Measurements from ENCODE around the gene NFIA.

NFIA gene

DNA sequence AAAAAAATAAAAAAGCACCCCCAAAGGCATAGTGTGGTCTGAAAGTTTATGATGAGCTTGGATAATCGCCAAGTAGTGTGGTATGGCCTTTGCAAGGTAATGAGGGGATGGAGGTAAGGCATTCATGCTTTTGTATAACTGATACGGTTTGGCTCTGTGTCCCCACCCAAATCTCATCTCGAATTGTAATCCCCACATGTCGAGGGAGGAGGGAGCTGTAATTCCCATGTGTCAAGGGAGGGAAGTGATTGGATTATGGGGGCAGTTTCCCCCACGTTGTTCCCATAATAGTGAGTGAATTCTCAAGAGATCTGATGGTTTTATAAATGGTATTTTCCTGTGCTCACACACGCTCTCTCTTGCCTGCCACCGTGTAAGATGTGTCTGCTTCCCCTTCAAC lies 215.5 kb downstream of the NFIA start:
- DNase-seq (ENCODE audit: low read depth): no peak

DNA sequence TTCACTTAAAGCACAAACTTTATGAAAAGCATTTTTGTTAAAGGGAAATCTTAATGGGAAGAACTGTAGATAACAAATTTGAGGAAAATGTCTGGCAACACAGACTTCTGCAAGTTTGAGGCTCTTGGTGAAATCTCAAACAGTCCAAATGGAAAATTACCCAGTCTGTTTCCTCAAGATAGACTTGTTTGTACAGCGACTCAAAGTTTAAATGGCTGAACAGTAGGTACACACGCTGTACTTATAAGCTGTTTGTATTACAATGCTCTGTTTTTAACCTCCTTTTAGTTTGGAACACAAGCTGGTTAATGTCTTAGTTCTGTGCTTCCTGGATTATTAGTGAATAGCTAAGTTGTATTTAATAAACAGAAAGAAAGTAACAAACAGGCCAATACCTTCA lies 217.1 kb downstream of the NFIA start:
- DNase-seq (ENCODE audit: low read depth): no peak

DNA sequence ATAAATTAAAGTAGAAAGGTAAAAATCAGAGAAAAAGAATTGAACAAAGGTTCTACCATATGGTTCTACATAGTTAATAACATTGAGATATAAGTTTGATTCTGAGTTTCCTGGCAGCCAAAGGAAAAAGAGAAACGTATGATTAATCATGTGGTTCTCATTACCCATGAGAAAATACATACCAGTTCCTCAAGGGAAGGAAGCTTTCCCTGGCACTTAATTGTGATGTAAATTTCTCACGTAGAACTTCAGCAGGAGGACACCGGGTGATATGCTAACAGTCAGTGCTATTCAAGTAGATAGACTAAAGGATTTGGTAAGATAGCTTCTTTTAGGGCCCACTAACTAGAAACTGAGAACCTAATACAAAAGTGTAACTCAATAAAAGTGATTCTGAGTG lies 218.5 kb downstream of the NFIA start:
- DNase-seq (ENCODE audit: low read depth): no peak

DNA sequence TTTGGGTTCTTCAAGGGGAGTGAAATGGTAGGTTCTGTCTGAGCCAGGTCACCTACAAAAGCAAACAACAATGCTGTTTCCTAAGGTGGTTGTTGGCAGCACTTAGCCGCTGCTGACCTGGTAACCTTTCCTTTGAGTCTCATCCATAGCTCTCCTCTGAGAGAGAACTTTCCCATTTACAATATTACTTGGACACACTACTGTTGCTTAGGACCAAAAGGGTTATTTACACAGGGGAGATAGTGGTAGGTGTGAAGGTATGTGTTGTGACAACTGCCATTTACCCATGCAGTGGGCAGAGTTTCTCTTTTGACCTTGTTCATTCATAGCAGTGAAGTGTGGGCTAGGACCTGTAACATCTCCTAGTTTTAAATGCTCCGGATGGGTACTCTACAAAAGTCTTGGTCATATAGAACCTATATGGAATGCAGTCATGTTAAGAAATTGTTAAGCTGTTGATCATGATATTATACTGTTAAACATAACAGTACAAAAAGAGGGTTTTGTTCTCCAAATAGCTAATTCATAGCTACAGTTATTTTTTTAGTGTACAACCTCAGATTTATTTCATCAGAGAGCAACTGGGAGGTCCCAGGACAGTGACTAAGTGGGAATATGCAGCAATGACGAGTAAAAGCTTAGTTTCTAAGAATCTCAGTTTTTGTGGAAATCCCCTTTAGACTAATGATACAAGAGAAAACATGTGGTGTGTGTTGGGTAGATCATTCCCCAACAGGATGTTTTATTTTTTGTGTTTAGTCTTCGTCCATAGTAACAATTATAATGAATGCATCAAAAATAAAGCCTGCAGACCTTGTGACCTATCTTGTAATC lies 219.7 kb downstream of the NFIA start:
- no peak for DNase-seq (ENCODE audit: low read depth)

DNA sequence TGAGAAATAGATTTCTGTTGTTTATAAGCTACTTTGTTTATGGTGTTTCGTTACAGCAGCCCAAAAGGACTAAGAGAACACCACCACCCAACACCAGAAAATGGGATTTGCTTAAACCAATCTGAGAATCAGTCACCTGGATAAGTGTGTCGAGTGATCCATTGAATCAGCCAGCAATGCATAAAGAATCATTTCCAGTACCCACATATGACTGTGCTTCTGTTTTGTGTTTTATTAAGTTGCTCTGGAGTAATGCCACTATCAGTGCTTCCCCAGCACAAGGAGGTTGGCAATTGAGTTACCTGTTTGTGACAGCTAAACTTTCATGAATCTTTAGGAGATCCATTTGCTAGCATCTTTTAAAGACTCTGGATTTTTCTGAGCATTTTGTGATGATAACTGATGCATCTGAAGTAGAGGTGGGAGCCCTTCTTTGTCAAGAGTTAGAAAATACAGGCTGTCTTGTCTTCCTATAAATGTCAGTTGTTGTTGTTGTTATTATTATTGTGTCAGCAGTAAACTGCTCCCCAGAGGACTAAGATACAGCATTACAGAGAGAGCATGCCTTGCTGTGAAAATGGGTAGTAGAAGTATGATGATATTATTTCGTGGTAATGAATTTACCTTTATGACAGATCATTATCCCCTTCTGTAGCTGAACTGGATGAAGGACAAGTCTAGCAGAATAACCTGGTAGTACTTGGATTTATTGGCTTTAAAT lies 225.2 kb downstream of the NFIA start:
- no peak for DNase-seq (ENCODE audit: low read depth)

DNA sequence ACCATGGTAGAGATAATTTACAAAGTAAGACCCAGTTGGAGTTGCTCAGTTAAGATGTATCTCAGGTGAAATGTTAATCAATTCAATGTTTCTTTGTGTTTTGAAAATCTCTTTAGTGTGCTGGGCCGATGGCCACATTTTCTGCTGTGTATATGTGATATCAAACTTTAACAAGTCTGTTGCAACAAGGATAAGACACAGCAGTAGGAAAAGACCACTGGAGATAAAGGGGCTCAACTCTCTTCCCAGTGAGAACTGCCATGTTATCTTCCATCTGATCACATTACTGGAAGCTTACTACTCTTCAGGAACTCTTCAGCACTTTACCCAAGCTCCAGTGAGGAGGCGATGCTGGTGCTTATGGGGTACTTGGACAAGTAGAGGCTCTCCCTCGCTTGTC lies 227.7 kb downstream of the NFIA start:
- no peak for DNase-seq (ENCODE audit: low read depth)

DNA sequence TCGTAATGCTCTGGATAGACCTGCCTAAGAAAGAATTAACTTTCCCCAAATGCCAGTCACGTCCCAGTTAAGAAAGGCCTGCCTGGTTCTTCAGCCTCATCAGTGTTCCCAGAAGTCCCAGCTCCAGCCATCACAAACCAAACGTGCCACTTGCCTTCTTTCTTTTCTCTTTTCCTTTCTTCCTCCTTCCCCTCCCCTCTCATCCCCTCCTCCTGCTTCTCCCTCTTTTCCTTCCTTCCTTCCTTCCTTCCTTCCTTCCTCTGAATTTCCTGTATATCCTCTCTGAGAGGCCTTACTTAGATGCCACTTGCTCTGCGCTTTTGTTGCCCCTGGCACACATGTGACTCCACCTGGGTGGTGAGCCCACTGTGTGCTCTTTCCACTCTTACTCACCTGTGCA lies 228.2 kb downstream of the NFIA start:
- DNase-seq (ENCODE audit: low read depth): no peak

DNA sequence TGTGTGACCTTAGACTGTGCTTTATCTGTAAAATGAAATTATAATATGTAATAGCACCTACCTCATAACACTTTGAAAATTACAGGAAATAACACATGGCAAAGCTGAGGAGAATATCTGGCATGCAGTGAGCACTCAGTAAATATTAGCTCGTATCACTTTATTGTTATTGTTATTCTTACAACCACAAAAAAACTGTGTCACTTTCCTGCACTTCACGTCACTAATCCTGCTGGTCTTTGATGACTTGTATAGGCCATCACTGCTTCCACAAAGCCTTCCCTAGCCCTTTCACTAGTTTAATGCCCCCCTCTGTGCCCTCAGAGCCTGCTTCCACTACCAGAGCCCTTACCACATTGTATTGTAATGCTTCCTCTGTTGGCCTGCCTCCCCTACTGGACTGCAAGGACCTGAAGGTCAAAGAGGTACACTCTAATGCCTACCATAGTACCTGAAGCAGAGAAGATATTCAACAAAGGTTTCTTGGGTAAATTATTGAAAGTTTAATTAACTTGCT lies 231.6 kb downstream of the NFIA start:
- no peak for DNase-seq (ENCODE audit: low read depth)

DNA sequence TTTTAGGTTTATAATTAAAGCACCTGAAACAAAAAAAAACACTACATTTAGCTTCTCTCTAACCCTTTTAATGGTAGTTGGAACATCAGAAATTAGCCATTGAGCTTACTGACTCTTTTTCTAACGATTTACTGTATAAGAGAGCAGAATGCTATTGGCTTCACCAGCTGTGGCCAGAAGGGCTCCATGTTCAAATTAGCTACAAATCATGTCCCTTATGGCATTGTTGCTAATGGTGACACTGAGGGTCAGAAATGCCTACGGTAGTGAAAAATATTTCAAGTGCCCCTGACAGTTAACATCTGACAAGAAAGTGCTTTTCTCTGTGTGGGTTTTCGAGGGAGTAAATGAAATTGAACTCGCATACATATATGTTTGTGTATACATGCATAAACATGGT lies 232.7 kb downstream of the NFIA start:
- no peak for DNase-seq (ENCODE audit: low read depth)

DNA sequence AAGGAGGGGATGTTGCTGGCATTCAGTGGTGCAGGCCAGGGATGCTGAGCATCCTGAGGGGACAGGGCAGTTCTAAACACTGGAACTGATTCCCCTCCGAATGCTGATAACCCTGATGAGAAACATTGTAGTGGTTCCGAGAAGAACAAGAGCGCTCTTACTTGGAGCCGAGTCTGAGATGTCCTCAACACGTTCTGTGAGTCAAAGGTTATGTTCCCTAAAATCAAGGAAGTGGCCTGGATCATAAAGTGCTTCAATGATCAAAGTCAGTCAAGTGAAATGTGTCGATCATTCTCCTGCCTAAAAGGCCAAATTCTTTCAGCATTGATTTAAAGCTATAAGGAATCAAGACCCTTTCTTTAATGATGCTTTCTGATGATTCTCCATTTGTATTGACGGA lies 234.1 kb downstream of the NFIA start:
- DNase-seq (ENCODE audit: low read depth): no peak

DNA sequence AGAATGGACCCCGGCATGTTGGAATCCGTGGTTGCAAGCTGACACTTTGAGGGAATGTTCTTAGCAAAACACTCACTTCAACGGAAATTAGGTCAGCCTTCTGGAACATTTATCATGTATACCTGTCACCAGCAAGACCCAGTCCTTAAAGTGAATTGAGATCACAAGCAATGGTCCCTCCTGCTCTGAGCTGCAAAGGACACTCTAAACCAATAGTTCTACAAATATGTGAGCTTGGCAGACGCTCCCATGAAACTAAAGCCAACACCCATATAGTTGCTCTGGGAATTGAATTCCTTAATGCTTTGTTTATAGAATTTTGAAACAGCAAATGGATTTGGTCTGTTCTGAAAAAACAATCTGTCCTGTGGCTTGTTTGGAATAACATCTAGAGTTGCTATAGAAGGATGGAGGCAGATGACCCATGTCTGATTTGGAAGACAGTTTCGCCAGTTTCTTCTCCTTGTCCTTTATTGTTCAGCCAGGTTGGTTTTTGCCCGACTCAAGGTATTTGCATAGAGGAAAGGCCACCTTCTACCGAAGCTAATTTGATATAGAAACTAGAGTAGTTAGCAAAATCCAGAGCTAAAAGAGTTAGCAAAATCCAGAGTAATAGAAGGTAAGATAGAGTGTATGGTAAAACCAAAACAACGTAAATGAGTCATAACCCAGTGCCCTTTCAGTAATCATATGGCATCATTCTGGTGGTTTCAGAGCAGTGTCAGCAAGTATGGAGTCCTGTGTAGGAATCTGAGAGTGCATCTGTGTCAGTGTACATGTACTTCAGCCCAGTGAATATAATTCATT lies 236.2 kb downstream of the NFIA start:
- DNase-seq (ENCODE audit: low read depth): no peak

DNA sequence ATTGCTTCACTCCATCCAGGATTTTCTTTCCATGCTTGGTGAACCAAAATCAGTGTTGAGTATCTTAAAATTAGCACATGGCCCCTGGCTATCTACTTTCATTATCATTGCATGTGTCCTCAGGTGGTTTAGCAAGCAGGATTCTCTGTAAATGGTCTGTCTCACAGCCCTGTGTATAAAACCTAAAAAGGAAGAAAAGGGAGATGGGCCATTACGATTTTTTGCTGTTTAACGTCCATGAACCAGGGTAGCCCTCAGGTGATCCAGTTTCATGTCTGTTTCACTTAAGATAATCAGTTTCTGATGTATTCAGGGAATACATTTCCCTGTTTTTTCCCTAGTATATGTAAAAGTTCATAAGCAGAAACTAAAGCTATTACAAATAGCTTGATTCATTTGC lies 238.2 kb downstream of the NFIA start:
- DNase-seq (ENCODE audit: low read depth): no peak

DNA sequence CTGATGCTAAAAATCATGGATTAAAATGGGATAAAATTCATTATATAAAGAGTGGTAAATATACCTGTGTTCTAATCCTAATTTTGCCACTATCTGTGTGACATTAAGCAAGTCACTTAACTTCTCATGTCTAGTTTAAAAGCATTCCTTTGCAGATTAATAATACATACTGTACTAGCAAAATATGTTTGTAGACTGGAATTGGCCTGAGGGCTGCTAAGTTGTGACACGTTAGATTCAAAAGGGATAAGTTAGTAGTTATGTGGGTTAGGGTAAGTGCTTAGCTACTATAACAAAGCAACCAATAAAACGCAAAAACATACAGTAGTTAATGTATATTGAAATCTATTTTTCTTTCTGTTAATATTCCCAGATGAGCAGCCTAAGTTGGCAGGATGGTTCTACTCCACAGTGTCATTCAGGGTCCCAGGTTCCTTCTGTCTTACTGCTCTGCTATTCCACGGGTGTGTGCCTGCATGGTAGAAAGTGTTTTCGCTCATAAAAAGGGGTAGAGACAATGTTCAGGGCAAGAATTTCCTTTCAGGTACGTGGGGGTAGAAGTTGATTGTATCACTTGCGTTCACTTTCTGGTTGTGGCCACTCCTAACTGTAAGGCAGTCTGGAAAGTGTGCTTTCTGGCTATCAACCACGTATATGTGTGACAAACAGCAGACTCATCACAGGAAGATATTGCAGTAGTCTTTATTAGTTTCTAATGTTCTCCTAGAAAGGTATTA lies 239.8 kb downstream of the NFIA start:
- DNase-seq (ENCODE audit: low read depth): no peak

DNA sequence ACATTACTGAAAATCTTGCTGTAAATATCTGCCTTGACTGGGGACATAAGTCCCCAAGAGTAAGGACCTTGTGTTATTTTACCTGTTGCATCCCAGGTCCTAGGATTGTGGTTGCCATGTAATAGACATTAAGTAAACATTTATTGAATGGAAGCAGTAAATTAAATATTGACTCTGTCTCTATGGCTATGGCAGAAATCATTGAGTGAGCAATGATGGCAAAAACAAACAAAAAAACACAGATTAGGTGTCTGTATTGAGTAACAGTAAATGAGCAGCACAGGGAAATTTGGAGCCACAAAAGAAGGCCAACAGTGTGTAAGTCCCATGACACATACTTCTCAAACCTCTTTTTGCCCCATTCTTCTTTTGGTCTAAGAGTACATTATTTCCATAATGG lies 240.4 kb downstream of the NFIA start:
- no peak for DNase-seq (ENCODE audit: low read depth)

DNA sequence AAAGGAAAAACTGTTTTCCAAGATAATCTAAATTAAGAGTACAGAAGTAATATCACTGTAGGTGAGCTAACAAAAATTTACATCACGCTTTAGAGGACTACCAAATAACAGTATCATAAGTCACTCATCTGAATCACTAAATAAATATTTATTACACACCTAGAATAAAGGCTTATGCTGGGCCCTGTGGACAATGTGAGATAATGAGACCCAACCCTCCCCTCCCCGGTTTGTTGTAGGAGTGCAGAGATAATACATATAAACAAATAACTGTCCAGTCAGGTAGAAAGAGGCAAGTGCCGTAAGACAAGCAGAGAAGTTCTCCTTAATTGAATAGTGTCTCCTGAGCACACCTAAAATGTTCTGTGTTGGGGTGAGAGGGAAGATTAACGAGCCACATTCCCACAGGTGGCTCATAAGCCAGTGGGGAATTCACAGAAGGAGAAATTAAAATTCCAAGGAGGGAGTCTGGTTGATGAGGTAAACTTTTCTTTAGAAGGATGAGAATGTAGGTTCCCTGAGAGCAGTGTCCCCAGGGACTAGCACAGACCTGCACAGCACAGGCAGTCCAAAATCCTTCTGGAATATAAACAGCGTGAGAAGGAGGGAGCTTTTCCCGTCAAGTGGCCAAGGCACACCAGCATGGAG lies 241.4 kb downstream of the NFIA start:
- DNase-seq (ENCODE audit: low read depth): no peak

DNA sequence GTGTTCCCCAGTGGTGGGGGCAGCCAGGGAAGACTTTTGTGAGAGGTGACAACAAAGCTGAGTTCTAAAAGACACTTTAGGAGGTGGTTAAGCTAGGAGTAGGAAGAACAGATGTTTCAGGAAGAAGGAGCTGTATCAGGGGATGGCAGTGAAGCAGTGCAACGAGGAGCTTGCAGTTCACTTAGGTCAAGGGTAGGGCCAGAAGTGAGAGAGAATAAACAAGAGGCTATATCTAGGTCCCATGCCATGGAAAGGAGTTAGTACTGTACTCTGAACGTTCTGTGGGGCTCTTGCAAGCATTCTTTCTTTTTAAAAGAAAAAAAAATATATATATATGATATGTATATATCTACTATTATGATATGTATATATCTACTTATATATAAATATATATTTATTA lies 244.4 kb downstream of the NFIA start:
- DNase-seq (ENCODE audit: low read depth): no peak

DNA sequence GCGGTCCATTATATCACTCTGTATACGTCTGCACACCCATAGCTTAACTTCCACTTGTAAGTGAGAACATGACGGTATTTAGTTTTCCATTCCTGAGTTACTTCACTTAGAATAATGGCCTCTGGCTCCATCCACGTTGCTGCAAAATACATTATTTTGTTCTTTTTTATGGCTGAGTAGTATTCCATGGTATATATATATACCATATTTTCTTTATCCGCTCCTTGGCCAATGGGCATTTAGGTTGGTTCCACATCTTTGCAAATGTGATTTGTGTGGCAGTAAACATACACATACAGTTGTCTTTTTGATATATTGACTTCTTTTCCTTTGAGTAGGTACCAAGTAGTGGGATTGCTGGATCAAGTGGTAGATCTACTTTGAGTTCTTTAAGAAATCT lies 245.1 kb downstream of the NFIA start:
- no peak for DNase-seq (ENCODE audit: low read depth)

DNA sequence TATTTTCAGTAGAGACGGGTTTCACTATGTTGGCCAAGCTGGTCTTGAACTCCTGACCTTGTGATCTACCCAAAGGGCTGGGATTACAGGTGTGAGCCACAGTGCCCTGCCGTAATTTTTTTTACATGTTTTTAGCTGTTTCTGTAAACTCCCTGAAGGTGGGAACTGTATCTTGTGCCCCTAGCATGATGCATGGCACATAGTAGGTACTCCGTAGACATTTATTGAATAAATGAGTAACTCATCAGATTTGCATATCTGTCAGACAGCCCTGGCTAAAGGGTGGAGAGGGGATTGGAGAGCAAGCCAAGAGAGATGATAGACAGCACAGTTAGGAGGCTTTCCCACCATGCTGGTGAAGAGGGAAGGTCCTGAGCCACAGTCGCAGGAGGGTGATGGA lies 247.2 kb downstream of the NFIA start:
- DNase-seq (ENCODE audit: low read depth): no peak

DNA sequence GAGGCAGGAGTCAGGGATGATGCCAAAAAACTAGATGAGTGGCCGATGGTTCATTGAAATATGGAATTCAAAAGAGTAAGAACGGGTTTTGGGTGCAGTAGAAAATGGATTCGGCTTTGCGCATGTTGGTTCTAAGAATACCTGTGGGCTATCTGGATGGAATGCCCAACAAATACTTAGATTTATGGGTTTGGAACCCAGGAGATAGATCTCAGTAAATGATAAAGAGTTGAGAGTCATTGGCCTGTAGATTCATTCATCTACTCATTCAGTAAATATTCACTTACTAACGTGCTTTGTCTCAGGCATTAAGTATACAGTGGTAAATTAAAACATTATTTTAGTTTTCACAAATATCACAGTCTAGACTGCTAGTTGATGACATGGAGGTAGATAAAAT lies 247.7 kb downstream of the NFIA start:
- DNase-seq (ENCODE audit: low read depth): no peak

DNA sequence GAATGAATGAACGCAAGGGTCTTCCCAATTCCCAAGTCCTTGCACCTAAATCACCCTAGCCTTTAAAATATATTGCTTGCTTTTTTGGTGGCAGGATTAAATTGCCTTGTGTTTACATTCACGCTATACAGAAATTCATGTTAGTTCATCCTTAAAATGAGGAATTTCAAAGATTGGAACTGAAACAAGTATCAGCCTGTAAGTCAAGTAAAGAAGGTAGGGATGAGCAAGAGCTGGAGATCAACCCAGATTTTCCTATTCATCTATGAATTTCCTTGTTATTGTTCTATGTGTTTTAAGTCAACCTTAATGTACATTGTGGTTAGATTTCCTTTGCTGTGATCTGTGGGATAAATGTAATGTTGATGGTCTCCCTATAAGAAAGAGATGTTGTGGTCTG lies 248.2 kb downstream of the NFIA start:
- DNase-seq (ENCODE audit: low read depth): no peak

DNA sequence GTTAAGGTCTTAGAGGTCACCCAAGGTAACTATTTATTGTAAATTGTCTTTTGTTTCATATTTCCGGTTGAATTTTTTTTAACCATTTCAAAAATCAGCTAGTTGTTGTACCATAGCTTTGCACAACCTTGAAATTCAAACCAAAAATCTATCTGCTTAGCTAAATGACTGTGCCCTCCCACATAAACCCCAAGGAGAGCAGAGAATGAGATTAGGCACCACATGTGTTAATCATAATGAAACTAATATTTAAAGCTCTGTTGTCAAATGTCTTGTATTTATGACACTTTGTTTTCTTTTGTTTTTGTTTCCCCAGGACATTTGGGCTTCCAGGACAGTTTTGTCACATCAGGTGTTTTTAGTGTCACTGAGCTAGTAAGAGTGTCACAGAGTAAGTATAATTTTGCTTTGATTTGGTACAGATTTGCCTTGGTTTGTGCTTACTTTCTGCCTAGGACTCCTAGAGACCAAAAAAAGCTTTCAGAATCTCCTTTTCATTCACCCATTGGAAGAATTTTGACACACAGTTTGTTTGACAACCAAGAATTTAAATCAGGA lies 249.9 kb downstream of the NFIA start:
- DNase-seq (ENCODE audit: low read depth): no peak
